ENCODE results near the gene PAPPA.

PAPPA gene

GRCh38 chr9:116155698-116156039 is 2.1 kb downstream of the PAPPA start:
- no peak for DNase-seq (ENCODE audit: low read depth)
- peak overlapping the region; percentile 80 for H3K4me3 ChIP-seq (ENCODE audit: low read length)
- TF ChIP-seq CTCF (conservative IDR thresholded peaks at IDR 0.05; ENCODE audit: low read depth, low read length): no peak

- peak; percentile 52 for DNase-seq (ENCODE audit: low read depth)
- TF ChIP-seq CTCF (conservative IDR thresholded peaks at IDR 0.05; ENCODE audit: low read depth, low read length): no peak
- H3K4me3 ChIP-seq (ENCODE audit: low read length): peak overlapping the region; percentile 40
These were observed 3.2 kb downstream of the PAPPA start for GRCh38 chr9:116156621-116157314.

- no peak for TF ChIP-seq CTCF (conservative IDR thresholded peaks at IDR 0.05; ENCODE audit: low read depth, low read length)
- peak overlapping the region; percentile 40 for H3K4me3 ChIP-seq (ENCODE audit: low read length)
- peak; percentile 48 for DNase-seq (ENCODE audit: low read depth)
These were observed 4.0 kb downstream of the PAPPA start for GRCh38 chr9:116157436-116158138.

GRCh38 chr9:116160676-116161571 is 7.3 kb downstream of the PAPPA start:
- H3K4me3 ChIP-seq (ENCODE audit: low read length): no peak overlapping the region
- peak; percentile 0 for TF ChIP-seq CTCF (conservative IDR thresholded peaks at IDR 0.05; ENCODE audit: low read depth, low read length)
- DNase-seq (ENCODE audit: low read depth): no peak

DNA sequence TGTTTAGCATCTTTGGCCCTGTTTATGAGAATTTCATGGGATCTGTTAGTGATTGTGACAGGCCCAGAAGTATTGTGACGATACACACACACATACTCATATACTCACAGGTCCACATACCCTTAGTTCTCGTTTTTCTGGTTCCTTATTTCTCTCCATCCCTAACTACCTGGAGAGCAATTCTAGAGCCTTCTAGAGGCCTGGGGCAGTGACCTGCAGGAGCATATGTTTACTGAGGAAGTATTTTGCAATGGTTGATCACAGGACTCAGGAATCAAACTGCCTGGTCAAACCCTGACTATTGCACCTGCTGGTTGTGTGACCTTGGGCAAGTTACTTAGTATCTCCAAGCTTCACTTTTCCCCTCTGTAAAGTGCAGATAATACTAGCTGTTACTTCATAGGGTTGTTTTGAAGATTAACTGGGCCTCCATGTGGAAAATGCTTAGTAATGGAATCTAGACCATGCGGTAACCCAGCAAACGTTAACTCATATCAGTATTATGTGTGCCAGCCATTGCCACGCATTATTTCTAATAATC is 8.7 kb downstream of the PAPPA start:
- no peak overlapping the region for H3K4me3 ChIP-seq (ENCODE audit: low read length)
- no peak for TF ChIP-seq CTCF (conservative IDR thresholded peaks at IDR 0.05; ENCODE audit: low read depth, low read length)
- no peak for DNase-seq (ENCODE audit: low read depth)

DNA sequence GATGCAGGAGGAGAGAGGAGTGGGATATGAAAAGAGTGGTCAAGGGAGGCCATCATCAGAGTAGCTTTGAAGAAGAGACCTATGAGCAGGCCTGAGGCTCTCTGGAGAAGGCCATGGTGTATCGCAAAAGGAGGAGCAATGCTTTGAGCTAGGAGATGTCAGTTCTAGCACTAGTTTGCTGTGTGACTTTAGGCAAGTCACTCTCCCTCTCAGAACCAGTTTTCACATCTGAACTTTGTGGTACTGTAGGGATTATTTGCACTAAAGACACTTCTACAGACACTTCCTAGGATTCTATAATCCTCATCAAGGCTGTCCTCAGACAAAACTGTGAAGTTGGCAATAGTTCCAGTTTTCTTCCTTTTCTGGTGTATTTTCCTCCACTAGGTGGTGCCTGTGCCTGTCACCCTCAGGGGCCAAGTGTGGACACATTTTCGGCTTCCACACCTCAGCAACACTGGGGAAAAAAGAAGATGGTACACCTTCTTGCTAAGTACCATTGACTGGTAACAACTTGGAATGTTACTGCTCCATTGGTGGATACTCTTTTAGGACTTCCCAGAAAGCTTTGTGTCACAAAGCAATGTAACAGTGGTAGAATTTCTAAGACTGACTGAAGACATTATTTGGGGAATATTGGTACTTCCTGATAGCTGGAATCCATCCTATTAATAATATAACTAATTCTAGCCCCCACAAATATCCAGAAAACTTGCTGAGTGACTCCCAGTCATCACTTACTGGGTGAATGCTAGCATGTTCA is 9.9 kb downstream of the PAPPA start:
- DNase-seq (ENCODE audit: low read depth): no peak

More for the DNA sequence above, 9.9 kb downstream of the PAPPA start:
- TF ChIP-seq CTCF (conservative IDR thresholded peaks at IDR 0.05; ENCODE audit: low read depth, low read length): peak; percentile 49
- H3K4me3 ChIP-seq (ENCODE audit: low read length): no peak overlapping the region
